B cell (primary cell): ENCODE results near the gene EIF2B2.

Experiments
- CTCF ChIP-seq: fragments of 200-600 bp; IDR thresholded peaks from one replicate; pipeline ENCODE4 v1.8.0; 2022; ENCODE audit warnings: antibody characterized with exemption, mild to moderate bottlenecking
- EZH2 ChIP-seq: IDR thresholded peaks from 2 replicates; pipeline ENCODE4 v1.6.1; 2012; ENCODE audit warnings: borderline replicate concordance, low read depth, mild to moderate bottlenecking, moderate library complexity, low read length; ENCODE audit not compliant: insufficient read depth, poor library complexity, severe bottlenecking

DNA sequence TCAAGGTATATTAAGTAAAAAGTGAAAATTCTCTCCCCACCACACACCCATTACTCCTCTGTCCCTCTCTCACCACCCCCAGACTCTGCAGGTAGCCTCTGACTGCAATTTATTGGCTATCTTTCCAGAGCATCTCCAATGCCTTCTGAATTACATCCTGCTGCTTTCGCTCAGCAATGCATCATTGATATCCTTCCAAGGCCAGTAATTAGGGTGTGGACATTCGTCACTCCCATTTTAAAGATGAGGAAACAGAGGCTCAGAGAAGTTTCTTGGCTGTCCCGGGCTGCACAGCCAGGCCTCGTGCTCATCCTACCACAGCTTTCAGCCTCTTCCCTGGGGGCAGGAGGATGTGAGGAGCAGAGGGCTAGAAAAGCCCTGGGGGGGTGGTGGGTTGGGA is 23.7 kb upstream of the EIF2B2 start:
- TF ChIP-seq CTCF, result no peak
- TF ChIP-seq EZH2, result no peak
